SK-N-DZ (cell line): ENCODE data around the gene TDRD12. TPM values are rescaled to one million over a fixed set of nuclear protein-coding genes. Genes with fewer than 3 reads are reported as not detected.
A peak's percentile ranks its signal among the peaks of the same experiment; 100 is the strongest.

Experiments used
- DNase-seq: peaks from one replicate; pipeline ENCODE4 v3.0.0-alpha.2; 2015; ENCODE audit warnings: low spot score
- polyA plus RNA-seq, 2 experiments: library from polyadenylated mRNA; depleted of rRNA; stranded (reverse); fragments of >200 nt; gene quantifications; 2 replicates each; pipeline ENCODE4 v1.2.3, GENCODE V29; 2014

The TDRD12 gene, protein sequence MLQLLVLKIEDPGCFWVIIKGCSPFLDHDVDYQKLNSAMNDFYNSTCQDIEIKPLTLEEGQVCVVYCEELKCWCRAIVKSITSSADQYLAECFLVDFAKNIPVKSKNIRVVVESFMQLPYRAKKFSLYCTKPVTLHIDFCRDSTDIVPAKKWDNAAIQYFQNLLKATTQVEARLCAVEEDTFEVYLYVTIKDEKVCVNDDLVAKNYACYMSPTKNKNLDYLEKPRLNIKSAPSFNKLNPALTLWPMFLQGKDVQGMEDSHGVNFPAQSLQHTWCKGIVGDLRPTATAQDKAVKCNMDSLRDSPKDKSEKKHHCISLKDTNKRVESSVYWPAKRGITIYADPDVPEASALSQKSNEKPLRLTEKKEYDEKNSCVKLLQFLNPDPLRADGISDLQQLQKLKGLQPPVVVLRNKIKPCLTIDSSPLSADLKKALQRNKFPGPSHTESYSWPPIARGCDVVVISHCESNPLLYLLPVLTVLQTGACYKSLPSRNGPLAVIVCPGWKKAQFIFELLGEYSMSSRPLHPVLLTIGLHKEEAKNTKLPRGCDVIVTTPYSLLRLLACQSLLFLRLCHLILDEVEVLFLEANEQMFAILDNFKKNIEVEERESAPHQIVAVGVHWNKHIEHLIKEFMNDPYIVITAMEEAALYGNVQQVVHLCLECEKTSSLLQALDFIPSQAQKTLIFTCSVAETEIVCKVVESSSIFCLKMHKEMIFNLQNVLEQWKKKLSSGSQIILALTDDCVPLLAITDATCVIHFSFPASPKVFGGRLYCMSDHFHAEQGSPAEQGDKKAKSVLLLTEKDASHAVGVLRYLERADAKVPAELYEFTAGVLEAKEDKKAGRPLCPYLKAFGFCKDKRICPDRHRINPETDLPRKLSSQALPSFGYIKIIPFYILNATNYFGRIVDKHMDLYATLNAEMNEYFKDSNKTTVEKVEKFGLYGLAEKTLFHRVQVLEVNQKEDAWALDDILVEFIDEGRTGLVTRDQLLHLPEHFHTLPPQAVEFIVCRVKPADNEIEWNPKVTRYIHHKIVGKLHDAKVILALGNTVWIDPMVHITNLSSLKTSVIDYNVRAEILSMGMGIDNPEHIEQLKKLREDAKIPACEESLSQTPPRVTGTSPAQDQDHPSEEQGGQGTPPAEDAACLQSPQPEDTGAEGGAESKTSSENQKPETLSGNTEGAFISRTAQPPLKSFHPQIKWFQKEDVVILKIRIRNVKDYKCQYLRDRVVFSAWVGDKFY (N-terminal part only)
- polyA plus RNA-seq (2014; cell fraction: cytosol; rRNA removed) = 10.2 and 10.5 TPM in 2 replicates
- polyA plus RNA-seq (2014; cell fraction: nucleus; rRNA removed) = 11.3 and 19.7 TPM in 2 replicates

DNA sequence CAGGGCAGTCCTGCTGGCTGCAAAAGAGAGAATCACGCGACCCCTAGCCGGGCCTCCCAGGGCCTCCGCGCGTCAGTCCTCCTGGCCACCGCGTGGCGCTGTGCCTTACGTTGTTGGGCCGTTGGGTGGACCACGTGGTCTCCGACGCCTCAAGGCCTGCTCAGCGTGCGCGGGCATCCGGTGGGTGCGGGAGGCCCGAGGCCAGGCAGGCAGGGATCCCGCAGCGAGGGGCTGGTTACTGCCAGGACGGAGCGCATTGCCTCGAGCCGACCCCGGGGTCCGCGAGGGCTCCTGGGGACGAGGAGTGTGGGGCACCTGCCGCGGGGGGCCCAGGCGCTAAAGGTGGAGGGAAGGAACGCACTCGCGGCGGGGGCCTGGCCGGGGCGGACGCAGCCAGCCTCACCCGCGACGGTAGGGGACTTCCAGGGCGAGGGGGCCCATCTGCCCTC is at the start of gene TDRD12:
TSS of gene TDRD12 (plus strand) at position 157 of the 449 bp plus-strand sequence. CDS start 306 bp downstream, outside the sequence.
- DNase-seq = peak; percentile 6

DNA sequence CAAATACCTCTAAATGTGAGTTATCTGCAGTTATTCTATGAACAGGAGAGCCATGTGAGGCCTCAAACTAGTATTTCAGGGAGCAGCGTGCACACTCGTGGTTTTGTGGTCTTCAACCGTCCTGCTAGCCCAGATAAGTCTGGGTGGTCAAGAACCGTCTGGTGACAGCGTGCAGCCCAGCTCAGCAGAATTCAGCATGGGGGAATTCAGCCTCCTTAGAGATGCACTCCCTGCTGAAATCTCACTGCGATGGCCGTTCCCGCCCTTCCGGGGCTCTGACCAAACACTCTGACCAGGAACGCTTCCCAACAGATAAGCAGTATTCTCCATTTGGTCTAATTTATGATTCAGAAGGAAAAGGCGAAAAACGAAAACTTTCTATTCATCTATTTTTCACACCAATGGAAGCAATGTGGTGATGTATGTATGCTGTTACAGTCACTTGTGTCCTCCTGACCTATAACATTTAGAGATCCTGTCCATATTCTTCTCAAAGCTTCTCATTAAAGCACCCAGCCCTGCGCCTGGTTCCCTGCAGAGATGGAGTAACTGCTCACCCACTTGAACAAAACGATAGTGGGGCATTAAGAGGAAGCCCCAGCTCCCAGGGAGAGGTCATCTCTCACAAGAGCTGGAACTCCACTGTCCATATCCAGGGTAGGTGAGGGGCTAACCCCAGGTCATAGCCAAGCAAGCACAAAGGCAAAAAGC is 47.5 kb upstream of the TDRD12 start:
- no peak for DNase-seq

DNA sequence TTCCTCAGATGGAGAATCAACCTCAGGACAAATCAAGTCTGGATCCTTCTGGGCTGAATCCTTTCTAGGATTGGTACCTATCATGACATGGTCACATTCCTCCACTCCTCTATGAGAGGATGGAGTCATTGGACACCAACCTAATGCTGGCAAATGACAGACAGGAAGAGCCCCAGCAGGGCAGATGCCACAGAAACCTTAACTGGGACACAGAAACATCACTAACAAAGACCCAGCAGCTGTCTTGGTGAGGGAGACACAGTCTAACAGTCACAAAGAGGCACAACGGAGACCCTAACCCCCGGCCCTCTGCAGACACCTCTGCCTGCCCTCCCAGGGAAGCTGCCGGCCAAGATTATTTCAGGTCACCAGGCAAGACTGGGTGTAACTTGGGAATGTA is 46.7 kb upstream of the TDRD12 start:
- no peak for DNase-seq

DNA sequence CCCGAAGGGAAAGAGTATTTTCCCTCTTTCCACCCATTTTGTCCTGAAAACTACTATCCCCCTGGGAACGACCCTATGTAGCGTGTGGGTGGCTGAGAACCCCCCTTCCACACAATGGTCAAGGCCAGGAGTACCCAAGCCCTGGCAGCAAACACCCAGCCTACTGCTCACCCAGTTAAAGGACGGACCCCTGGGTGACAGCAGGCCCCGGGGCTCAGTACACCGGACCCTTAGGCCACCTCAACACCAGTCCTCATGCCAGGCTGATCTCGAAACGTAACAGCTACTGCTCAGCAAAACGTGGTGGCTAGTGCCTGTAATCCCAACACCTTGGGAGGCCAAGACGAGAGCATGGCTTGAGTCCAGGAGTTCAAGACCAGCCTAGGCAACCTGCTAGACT is 46.0 kb upstream of the TDRD12 start:
- no peak for DNase-seq

DNA sequence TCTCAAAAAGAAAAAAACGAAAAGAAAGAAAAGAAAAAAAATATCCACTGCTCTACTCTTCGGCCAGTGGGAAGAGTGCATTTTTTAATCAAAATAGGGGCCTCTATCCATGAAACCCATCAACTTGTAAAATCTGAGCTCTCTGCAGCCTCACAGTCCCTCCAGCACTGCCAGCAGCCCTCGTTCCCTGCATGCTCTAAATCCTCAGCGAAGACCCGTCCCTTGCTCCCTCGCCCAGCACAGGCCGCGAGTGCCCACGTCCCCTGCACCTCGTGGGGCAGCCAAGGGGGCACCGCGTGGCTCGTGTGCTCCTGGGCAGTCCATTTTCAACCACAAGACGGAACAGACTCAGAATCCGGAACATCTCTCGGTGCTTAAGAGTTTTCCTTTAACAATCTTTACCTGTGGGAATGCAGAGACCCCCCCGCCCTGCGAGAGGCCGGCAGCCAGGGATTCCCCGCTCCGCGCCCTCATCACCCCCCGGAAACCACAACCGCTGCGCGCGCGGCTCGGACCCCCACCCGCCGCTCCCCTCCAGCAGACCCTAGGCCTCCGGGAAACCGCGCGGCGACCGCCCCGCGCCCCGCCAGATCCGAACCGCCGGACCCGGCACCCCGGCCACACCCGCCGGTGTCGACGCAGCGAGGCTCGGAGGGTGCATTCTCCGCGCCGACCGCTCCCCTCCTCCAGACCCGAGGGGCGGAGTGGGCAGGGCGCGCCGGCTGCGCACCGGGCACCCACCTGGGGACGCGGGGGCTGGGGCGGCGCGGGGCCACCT is 45.2 kb upstream of the TDRD12 start:
- DNase-seq = no peak

DNA sequence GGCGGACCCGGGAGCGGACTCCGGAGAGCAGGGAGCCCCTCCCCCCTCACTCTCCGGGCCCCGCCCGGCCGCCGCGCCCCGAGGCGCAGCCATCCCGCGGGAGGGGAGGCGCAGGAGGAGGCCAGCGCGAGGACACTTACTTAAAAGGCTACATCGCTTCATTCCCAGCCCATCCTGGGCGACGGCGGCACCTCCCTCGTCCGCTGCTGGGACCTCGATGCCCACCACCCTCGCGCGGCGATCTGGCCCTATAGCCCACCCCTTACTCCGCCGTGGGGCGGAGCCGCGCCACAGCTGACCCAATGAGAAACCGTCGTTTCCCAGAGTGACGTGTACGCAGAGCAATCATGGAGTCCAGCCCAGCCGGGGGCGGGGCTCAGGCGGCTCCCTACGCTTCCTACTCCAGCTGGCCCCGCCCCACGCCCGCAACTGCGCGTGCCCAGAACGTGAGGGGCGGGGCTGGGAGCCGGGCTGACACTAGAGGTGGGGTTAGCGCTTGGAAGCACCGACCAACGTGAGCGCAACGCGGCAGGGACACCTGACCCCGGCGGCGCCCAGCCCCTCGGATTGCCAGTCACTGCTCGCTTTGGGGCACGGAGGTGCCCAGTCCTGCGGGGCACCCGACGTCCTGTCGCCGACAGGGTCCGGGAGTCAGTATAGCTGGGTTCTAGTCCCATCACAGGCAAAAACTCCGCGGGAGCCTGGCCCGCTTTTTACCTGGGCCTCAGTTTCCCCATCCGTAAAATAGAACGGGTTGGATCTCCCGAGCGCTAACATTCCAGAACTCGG is 44.4 kb upstream of the TDRD12 start, which contains the start of gene ANKRD27:
TSS of gene ANKRD27 (minus strand) at position 250 of the 789 bp plus-strand sequence. CDS start 16,165 bp downstream, outside the sequence.
- peak; percentile 97 for DNase-seq

DNA sequence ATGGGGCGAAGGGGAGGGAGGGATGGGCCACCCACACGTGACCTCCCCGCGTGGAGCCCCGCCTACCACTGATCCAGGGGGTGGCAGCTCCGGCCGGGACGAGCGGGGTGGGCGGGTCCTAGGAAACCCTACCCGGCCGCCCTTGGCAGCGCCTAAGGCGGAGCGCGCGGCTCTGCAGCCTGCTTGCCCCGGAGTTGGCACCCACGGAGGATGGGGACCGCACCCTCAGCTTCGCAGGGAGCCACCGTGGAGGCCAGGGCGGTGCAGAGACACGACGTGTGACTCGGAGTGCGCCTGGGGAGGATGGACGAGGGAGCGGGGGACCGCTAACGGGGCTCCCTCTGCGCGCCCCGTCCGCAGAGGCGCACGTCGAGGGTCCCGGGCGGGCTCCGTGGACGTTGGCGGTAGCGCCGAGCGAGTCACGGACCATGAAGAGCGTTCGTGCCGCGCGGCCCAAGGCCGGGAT is 43.8 kb upstream of the TDRD12 start, which contains the start of gene RGS9BP:
TSS of gene RGS9BP (plus strand) at position 129 of the 466 bp plus-strand sequence. CDS start 416 bp downstream, outside the sequence.
- peak; percentile 67 for DNase-seq

DNA sequence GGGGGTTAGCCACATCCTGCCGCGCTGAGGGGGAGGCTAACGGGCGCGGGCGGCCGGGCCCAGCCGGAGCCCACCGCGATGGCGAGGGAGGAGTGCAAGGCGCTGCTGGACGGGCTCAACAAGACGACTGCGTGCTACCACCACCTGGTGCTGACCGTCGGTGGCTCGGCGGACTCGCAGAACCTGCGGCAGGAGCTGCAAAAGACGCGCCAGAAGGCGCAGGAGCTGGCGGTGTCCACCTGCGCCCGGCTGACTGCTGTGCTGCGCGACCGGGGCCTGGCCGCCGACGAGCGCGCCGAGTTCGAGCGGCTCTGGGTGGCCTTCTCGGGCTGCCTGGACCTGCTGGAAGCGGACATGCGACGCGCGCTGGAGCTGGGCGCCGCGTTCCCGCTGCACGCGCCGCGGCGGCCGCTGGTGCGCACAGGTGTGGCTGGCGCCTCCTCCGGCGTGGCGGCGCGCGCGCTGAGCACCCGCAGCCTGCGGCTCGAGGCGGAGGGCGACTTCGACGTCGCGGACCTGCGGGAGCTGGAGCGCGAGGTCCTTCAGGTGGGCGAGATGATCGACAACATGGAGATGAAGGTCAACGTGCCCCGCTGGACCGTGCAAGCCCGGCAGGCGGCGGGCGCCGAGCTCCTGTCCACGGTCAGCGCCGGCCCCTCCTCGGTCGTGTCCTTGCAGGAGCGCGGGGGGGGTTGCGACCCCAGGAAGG is 43.2 kb upstream of the TDRD12 start:
- no peak for DNase-seq

DNA sequence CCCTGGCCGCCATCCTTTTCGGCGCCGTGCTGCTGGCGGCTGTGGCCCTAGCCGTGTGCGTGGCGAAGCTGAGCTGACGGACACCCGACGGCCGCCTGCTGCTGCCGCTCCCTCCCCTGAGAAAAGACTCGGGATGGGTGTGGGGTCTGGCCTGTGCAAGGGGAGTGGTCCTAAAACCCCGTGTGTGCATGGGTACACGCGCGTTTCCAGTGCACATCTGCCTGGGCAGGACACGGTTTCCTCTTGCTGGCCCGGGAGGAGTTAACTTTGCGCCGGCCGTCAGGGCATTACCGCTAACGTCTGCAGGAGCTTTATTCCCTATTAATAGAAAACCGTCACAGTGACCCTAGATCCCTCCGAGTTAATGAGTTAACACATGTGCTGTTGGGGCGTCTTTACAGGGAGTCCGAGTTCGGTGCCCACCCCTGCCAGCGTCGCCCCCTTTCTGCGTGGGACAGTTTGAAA is 42.6 kb upstream of the TDRD12 start:
- no peak for DNase-seq

DNA sequence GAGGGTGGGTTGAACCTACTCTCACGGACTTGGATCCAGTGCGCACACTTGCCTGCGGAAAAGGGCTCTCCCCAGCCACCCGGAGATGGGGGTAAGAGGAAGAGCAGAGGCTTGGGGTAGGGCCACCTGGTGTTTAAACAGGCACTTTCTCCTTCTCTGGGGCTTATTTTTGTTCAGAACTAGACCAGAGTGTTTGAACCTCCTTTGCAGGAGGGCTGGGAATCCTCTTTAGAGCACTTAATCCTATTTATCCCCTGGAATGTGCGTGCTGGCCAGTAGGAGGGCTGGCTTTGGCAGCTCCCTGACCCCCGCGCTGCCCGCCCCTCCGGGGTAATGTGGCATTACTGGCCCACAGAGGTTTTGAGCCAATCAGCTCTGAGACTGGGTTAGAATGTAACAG is 41.9 kb upstream of the TDRD12 start:
- DNase-seq = no peak

DNA sequence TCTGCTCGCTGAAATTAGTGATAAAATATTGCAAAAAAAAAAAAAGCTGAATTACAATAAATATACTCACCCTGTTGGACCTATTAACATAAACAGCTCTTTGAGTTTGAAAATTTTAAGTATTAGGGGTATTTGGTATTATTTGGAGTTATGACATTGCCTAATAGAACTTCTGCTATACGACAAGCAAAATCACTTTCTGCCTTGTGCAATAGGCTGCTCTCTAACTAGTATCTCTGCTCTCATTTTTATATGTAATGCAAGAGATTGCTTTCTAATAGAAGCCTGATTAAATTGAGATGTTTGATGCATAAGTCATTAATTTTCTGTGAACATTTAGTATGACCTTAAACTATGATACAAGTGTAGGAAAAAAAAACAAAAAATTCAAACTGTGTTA is 38.6 kb upstream of the TDRD12 start:
- DNase-seq = no peak

DNA sequence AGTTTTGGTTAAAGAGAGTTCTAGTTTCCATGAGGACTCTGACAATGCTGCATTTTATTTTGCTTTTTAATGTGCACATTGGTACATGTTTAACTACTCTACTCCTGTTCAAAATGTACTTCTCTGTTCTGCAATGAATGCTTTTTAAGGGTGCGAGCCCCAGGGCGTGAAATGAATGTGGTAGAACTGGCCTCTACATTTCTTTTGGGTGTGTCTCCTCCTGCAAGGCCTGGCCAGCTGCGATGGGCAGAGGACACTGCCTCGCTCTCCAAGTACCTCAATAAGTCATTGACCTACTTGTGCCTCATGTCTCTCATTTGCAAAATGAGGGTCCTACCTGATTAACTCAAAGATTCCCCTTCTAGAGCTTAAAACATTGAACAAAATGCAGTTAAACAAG is 37.2 kb upstream of the TDRD12 start:
- no peak for DNase-seq

DNA sequence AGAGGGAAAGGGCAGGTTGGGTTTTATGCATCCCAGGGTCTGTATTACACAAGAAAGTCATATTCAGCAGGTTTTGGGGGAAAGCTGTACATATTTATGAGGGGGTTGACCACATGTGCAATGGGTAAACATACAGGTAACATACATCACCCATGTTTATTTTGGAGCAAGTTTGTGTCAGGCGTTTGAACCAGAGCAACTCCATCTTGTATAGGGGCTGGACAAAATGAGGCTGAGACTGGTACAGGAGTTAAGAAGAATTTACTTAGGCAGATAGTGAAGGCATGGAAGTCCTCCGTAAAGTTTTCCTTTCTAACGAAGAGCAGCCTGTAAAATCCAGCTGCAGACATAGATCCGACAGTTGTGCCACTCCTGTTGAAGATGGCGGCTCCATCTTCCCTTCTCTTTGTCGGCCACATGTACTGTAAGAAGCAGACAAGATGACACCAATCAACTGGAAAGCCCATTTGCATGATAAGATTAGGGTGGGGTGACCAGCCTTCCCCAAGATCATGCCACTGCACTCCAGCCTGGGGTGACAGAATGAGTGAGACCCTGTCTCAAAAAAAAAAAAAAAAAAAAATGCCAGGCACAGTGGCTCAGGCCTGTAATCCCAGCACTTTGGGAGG is 32.6 kb upstream of the TDRD12 start:
- DNase-seq = no peak

DNA sequence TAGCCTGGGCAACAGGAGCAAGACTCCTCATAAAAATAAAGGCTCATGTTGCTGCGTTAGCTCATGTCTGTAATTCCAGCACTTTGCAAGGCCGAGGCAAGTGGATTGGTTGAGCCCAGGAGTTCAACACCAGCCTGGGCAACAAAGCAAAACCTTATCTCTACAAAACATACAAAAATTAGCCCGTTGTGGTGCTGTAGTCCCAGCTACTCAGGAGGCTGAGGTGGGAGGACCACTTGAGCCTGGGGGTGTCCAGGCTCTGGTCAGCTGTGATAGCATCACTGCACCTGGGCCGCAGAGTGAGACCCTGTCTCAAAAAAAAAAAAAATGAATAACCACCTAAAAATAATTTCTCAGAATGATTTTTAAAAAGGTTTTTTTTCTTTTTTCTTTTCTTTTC is 31.9 kb upstream of the TDRD12 start:
- no peak for DNase-seq

DNA sequence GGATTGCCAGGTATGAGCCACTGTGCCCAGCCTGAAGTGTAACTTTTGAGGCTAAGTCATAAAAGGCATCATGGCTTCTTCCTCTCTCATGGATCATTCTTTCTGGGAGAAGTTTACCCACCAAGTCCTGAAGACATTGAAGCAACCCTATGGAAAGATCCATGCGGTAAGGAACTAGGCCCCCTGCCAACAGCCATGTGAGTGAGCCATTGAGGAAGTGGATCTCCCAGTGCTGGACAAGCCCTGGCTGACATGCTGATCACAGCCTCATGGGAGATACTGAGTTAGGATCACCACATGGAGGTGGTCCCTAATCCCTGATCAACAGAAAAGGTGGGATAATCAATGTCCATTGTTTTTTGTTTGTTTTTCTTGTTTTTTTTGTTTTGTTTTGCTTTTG is 31.3 kb upstream of the TDRD12 start:
- no peak for DNase-seq

DNA sequence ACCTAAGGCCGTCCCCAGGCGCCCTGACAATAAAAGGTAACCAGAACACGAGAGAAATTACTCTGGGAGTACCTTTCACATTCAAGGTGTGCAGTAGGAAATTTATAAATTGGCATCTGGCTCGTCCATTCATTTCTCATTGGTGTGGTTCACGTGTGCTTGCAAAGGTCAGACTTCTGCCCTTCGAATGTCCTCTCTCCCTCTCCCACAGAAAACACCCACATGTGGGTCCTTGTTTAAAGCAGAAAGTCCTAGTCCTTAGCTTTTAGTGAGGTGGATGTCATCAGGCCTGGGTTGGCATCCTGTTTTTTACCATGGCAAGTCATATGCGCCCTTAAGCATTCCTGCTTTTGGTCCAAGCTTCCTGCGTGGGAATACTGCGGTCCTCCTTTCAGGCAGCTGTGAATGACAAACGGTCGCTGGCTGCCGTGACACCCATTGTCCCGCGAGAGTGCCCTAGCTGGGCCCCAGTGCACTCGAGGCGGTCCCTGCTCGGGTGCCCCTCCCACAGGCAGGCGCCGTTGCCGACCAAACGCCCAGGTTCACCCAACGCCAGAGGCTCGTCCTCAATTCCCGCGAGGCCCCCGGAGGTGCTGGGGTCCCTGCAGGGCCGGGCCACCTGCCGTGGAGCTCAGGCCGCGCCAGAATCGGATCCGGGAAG is 28.1 kb upstream of the TDRD12 start, which contains the start of gene NUDT19:
TSS of gene NUDT19 (plus strand) at position 531 of the 661 bp plus-strand sequence. CDS start 140 bp downstream, outside the sequence.
- DNase-seq = peak; percentile 76
